ENCODE results near the gene DPY19L3.
"Not testable (repeated sequence)": the region's sequence is repeated elsewhere in the genome, so short reads cannot be mapped to it uniquely, and the experiment has no call there.

DNA sequence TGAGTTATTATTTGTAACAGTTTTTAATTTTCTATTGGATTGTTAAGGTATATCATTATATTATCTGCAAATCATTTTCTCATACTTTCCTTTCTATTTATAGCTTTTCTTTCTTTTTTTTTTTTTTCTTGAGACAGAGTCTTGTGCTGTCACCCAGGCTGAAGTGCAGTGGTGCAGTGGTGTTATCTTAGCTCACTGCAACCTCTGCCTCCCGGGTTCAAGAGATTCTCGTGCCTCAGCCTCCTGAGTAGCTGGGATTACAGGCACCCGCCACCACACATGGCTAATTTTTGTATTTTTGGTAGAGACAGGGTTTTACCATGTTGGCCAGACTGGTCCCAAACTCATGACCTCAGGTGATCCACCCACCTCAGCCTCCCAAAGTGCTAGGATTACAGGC, 31.2 kb upstream of the DPY19L3 start:
- TF ChIP-seq EZH2 (IDR thresholded peaks at IDR 0.05; ENCODE audit: borderline replicate concordance, insufficient read depth, low read depth, low read length, poor library complexity, severe bottlenecking) = not testable (repeated sequence)
- TF ChIP-seq, protein P1, sequence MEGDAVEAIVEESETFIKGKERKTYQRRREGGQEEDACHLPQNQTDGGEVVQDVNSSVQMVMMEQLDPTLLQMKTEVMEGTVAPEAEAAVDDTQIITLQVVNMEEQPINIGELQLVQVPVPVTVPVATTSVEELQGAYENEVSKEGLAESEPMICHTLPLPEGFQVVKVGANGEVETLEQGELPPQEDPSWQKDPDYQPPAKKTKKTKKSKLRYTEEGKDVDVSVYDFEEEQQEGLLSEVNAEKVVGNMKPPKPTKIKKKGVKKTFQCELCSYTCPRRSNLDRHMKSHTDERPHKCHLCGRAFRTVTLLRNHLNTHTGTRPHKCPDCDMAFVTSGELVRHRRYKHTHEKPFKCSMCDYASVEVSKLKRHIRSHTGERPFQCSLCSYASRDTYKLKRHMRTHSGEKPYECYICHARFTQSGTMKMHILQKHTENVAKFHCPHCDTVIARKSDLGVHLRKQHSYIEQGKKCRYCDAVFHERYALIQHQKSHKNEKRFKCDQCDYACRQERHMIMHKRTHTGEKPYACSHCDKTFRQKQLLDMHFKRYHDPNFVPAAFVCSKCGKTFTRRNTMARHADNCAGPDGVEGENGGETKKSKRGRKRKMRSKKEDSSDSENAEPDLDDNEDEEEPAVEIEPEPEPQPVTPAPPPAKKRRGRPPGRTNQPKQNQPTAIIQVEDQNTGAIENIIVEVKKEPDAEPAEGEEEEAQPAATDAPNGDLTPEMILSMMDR (IDR thresholded peaks at IDR 0.05) = not testable (repeated sequence)

Measured in B cell (primary cell).